Muscle layer of duodenum (tissue), 2 donors: ENCODE measurements around the gene LDB2.

Experiments used
- H3K27ac ChIP-seq: one replicate; pipeline ENCODE4 v1.7.0; 2013; ENCODE audit warnings: mild to moderate bottlenecking, low read length
- H3K27me3 ChIP-seq: one replicate; pipeline ENCODE4 v1.7.0; 2013; ENCODE audit warnings: low read depth, mild to moderate bottlenecking, control low read depth, low read length
- H3K36me3 ChIP-seq, 2 donors: one replicate each; pipeline ENCODE4 v1.7.0; 2013; ENCODE audit warnings: low read length in 2 of 2, control low read depth in 1 of 2, mild to moderate bottlenecking in 1 of 2; ENCODE audit not compliant: insufficient read depth in 2 of 2, control insufficient read depth in 1 of 2
- H3K4me1 ChIP-seq, 2 donors: one replicate each; pipeline ENCODE4 v1.7.0; 2013; ENCODE audit warnings: low read length in 2 of 2, mild to moderate bottlenecking in 2 of 2, control low read depth in 1 of 2, moderate library complexity in 1 of 2; ENCODE audit not compliant: insufficient read depth in 2 of 2, control insufficient read depth in 1 of 2
- H3K4me3 ChIP-seq, 2 donors: one replicate each; pipeline ENCODE4 v1.7.0; 2013; ENCODE audit warnings: low read length in 2 of 2, low read depth in 1 of 2, mild to moderate bottlenecking in 1 of 2
- H3K9me3 ChIP-seq, 2 donors: one replicate each; pipeline ENCODE4 v1.7.0; 2013; ENCODE audit warnings: low read length in 2 of 2, control low read depth in 1 of 2, mild to moderate bottlenecking in 1 of 2; ENCODE audit not compliant: control insufficient read depth in 1 of 2
- donor health status: healthy.

LDB2 gene

DNA sequence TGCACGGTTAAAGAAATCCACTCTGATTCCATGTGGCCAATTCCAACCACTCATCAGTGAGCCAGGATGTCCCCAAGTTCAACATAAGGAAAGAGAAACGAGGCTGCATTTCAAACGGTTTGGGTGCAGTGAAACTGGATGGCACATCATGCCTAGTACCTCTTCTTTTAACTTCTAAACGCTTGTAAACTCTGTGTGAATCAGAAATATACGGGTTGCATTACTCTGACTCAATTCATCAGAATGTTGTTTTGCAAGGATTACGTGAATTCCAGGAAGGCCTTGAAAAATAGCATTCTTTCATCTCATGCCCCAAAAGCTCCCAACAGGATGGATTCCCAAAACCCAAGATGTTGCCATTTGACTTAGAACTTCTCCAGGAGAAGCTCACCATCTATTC is 270.4 kb downstream of the LDB2 start:
- Histone ChIP-seq H3K9me3 (no peaks in the 10 kb centered on the region), H3K4me3 (no peak overlapping the region), H3K4me1 (no peaks in the 10 kb centered on the region), H3K36me3 (no peaks in the 10 kb centered on the region), H3K27me3 (no peaks in the 10 kb centered on the region), H3K27ac (no peak overlapping the region)

- Histone ChIP-seq H3K36me3 (no peaks in the 10 kb centered on the region), H3K27ac (no peak overlapping the region), H3K9me3 (no peaks in the 10 kb centered on the region), H3K4me3 (no peak overlapping the region), H3K27me3 (no peaks in the 10 kb centered on the region), H3K4me1 (no peaks in the 10 kb centered on the region)
Observed at GRCh38 chr4:16626945-16627344, 271.5 kb downstream of the LDB2 start.

DNA sequence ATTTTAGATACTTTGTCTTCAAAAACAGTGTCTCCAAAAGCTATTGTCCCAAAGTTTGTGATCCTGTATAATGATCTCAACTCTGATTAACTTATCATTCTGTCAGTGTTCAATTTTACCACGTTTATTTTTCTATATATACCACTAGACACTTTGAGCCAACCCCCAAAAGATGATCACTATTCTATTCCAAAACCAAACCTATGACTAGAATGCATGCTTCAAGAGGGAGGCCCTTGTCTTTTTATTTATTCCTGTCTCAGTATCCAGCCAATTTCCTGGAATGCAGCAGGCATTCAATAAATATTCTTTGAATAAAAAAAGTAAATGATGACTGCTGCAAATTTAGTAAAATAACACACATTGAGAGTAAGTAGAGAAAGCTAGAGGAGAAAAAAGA is 275.6 kb downstream of the LDB2 start:
- H3K4me3 ChIP-seq = no peak overlapping the region
- H3K9me3 ChIP-seq = no peaks in the 10 kb centered on the region
- no peaks in the 10 kb centered on the region for H3K4me1 ChIP-seq
- H3K27ac ChIP-seq = no peak overlapping the region
- H3K36me3 ChIP-seq = no peaks in the 10 kb centered on the region
- H3K27me3 ChIP-seq = no peaks in the 10 kb centered on the region

DNA sequence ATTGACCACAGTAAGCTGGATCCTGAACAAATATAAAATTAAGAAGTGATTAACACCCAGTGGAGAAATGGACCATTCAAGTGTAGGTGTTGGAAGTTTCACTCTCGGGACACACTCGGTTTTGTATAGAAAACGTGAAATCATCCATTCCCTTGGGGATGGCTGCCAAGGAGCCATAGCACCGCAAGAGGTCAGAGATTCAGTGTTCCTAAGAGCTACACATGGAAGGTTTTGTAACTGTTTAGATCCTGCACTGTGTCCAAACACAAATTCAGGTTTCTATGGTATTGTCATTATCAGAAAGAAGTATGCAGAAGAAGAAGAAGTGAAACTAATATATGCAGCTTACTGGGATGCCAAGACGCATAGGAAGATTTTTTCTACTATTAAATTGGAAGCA is 281.0 kb downstream of the LDB2 start:
- H3K4me1 ChIP-seq = no peaks in the 10 kb centered on the region
- H3K27me3 ChIP-seq = no peaks in the 10 kb centered on the region
- no peaks in the 10 kb centered on the region for H3K36me3 ChIP-seq
- peaks cover 0 to 2% of the 10 kb centered on the region in 2 donors for H3K9me3 ChIP-seq
- H3K27ac ChIP-seq = no peak overlapping the region
- H3K4me3 ChIP-seq = peak overlapping the region in 1 of 2 donors; percentile 4

DNA sequence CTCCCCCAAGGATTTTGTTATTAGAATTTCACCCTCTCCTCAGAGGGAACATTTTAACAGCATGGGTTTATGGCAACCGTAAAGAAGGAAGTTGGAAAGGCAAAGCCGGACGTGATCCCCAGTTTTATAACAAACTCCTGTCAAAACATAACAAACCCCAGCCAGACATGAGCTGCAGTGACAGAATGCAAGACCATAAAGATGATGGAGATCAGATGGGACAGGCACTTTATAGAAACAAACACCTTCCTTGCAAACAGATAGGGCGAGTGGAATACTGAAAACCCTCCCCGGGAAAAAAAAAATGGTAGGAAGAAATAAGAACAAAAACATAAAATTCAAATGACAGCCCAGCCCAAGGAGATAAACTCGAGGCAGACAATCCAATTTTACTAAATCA is 281.4 kb downstream of the LDB2 start:
- no peak overlapping the region for H3K27ac ChIP-seq
- no peaks in the 10 kb centered on the region for H3K4me1 ChIP-seq
- no peaks in the 10 kb centered on the region for H3K36me3 ChIP-seq
- no peaks in the 10 kb centered on the region for H3K27me3 ChIP-seq
- peak overlapping the region in 1 of 2 donors; percentile 4 for H3K4me3 ChIP-seq
- peaks cover 0 to 5% of the 10 kb centered on the region in 2 donors for H3K9me3 ChIP-seq

DNA sequence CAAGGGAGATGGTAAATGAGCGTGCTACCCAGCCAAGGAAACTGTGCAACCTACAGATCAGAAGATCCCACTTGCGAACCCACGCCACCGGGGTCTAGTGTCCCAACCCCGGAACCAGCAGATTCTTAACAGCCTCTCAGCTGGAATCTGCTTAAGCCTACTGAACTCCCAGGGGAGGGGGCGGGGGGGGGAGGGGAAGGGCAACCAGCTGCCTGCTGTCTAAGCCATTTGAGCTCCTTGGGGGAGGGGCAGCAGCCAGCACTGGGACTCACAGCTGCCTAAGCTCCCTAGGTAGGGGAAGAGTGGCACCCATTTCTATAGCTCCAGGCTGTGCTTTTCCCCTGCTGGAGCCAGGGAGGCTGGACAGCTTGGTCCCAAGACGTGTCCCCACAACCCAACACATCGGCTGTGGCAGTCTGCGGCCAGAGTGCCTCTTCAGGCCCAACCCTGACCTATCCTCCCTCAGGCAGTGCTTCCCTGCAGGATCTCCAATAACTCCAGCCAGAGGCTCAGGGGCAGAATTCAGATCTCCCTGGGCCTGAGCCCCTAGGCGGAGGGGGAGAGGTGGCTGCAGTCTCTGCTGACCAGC is 289.2 kb downstream of the LDB2 start:
- Histone ChIP-seq H3K27ac (no peak overlapping the region), H3K4me3 (no peak overlapping the region), H3K9me3 (peaks cover 0 to 3% of the 10 kb centered on the region in 2 donors), H3K27me3 (no peaks in the 10 kb centered on the region), H3K4me1 (no peaks in the 10 kb centered on the region), H3K36me3 (no peaks in the 10 kb centered on the region)

GRCh38 chr4:16608611-16609125 is 289.8 kb downstream of the LDB2 start:
- peaks cover 0 to 3% of the 10 kb centered on the region in 2 donors for H3K9me3 ChIP-seq
- H3K4me3 ChIP-seq = no peak overlapping the region
- no peak overlapping the region for H3K27ac ChIP-seq
- no peaks in the 10 kb centered on the region for H3K4me1 ChIP-seq
- no peaks in the 10 kb centered on the region for H3K36me3 ChIP-seq
- no peaks in the 10 kb centered on the region for H3K27me3 ChIP-seq

- H3K9me3 ChIP-seq = peaks cover 0 to 3% of the 10 kb centered on the region in 2 donors
- no peak overlapping the region for H3K27ac ChIP-seq
Observed at GRCh38 chr4:16608123-16608522, 290.3 kb downstream of the LDB2 start.

GRCh38 chr4:16607241-16608066 is 291.0 kb downstream of the LDB2 start:
- no peaks in the 10 kb centered on the region for H3K27me3 ChIP-seq
- H3K4me1 ChIP-seq = no peaks in the 10 kb centered on the region
- H3K9me3 ChIP-seq = peaks cover 0 to 3% of the 10 kb centered on the region in 2 donors
- no peak overlapping the region for H3K4me3 ChIP-seq
- H3K36me3 ChIP-seq = no peaks in the 10 kb centered on the region
- H3K27ac ChIP-seq = no peak overlapping the region

More at GRCh38 chr4:16608123-16608522, 290.3 kb downstream of the LDB2 start:
- no peaks in the 10 kb centered on the region for H3K4me1 ChIP-seq
- no peak overlapping the region for H3K4me3 ChIP-seq
- no peaks in the 10 kb centered on the region for H3K27me3 ChIP-seq
- no peaks in the 10 kb centered on the region for H3K36me3 ChIP-seq

- H3K9me3 ChIP-seq = no peaks in the 10 kb centered on the region
- H3K4me3 ChIP-seq = no peak overlapping the region
- H3K4me1 ChIP-seq = no peaks in the 10 kb centered on the region
- no peaks in the 10 kb centered on the region for H3K36me3 ChIP-seq
- H3K27ac ChIP-seq = no peak overlapping the region
- no peaks in the 10 kb centered on the region for H3K27me3 ChIP-seq
Observed at GRCh38 chr4:16606691-16607090, 291.8 kb downstream of the LDB2 start.

- Histone ChIP-seq H3K27ac (no peak overlapping the region), H3K9me3 (no peaks in the 10 kb centered on the region), H3K36me3 (no peaks in the 10 kb centered on the region), H3K4me1 (no peaks in the 10 kb centered on the region), H3K27me3 (no peaks in the 10 kb centered on the region), H3K4me3 (no peak overlapping the region)
Observed at GRCh38 chr4:16603178-16603577, 295.3 kb downstream of the LDB2 start.
